Activated CD8-positive, alpha-beta memory T cell treated with anti-CD3 and anti-CD28 coated beads, Interleukin-2, amount 50 U/mL, for 1 hour (primary cell): ENCODE measurements around the gene FES.
"Not testable (repeated sequence)": the region's sequence is repeated elsewhere in the genome, so short reads cannot be mapped to it uniquely, and the experiment has no call there.

Source experiments
- DNase-seq: peaks from one replicate; pipeline ENCODE4 v3.0.0-alpha.2; 2020; ENCODE audit errors: extremely low read depth

FES gene

DNA sequence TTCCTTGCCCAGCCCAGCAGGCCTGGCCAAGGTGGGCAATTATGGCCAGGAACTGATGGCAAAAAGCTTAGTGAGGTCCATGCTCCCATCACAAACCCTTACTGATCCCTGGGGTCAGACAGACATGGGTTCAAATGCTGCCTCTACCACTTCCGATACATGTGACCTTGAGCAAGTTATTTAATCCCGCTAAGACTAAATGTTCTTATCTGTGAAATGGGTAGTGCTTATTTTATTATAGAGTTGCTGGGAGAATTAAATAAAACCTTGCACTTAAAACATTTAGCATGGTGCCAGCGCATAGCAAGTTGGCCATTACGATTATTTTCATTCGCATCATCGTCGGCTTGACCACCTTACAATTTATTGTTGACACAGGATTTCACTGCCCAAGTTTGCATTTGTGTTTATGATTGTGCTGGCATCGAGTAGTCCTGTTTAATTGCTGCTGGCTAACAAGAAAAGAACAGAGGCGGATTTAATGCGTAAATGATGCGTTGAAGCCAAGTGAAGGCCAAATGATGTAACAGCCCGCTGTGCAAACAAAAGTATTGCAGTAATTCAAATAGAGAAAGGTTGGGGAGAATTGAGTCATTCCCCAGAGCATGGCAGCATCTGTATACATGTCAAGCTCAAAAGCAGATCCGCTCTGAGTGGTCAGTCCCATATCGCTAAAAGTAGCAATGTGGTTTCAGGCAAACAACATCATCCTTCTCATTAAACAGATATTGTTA is 23.2 kb upstream of the FES start:
- no peak for DNase-seq

- no peak for DNase-seq
Observed at GRCh38 chr15:90862487-90862886, 21.8 kb upstream of the FES start.

DNA sequence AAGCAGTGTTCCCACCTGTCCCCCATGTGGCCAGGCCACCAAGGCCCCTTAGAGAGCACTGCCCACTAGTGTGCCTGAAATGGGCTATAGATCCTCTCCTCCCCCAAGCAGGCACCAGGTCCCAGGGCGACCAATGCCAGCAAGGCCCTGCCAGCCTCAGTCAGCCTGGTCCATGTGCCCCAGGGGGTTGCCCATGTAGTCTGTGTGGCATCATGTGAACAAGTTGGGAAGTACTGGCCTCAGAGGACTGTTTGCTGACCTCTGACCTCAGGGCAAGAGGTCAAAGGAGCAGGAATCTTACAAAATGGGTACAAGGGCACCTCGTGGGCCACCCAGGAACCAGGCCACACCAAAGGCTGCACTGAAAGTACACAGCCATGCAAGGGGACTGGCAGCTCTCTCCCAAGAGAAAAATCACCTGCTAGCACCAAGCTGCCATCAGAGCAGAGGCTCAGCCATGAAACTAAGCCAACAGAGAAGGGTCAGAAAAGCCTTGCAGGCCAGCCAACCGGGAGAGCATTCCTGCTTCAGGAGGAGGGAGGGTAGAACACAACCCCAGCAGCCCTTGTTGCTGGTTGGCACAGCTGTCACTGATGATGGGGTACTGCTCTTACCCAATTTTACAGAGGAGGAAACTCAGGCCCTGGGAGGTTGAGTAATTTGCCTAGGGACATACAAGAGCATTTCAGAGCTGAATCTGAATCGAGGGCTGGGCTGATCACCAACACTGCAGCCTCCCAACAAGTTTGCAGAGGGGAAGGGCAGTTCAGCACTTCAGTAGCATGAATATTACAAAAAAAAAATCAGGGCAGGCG is 21.1 kb upstream of the FES start:
- DNase-seq, result no peak

DNA sequence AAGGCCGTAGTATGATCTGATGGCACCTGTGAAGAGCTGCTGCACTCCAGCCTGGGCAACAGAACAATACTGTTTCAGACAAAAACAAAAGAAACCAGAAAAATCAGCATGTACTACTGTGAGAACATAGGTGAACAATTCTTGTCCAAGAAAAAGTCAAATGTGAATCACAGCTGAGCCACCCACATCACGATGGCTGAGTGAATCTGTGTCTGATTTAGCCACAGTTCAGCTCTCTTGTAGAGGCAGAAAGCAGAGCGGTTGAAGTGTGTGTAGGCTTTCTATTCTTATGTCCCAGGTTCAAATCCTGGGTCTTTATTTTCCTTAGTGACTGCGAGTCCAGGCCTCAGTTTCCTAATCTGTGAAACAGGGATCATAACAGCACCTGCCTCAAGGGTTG is 20.3 kb upstream of the FES start:
- no peak for DNase-seq

DNA sequence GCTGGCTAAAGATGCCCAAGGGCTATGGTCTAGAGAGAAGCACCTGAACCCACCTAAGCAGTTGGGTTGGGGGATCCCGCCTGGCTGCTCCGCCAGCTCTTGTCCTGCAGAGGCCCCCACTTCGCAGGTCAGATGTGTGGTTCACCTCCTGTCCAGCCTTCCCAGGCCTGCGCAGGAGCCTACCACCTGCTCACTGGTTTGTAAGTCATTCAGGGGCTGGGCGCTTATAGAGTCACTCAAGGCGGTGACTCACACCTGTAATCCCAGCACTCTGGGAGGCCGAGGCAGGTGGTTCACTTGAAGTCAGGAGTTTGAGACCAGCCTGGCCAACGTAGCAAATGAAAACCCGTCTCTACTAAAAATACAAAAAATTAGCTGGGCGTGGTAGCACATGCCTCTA is 19.8 kb upstream of the FES start:
- DNase-seq, result no peak

- DNase-seq, result no peak
Observed at GRCh38 chr15:90865702-90866101, 18.6 kb upstream of the FES start.

DNA sequence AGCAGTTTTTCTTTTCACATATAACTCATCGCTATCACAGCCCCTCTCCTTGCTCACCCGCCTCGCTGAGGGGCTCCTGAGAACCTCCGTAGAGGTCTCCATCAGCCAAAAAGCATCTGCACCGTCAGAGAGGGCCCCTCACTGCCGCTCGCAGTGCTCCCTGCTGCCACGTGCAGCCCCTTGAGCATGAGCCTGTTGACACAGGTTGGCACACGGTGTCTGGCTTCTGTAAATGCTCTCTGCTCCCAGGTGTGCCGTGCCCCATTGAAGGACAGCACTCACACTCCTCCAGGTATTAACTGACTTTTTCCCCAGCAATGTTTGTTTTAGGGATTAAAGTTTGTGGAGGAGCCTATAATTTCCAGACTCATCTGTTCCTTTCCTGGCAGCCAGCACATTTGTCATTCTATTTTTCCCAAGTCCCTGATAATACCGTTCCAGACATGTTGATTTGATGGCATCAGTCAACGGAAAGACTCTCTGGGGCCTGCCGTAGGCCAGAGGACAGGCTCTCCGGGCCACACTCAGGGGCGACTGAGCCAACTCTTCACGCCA is 18.1 kb upstream of the FES start:
- DNase-seq, result no peak

- no peak for DNase-seq
Observed at GRCh38 chr15:90866800-90867199, 17.5 kb upstream of the FES start.

GRCh38 chr15:90868261-90868689 is 16.0 kb upstream of the FES start, which contains the start of gene FURIN:
FURIN (plus strand) TSS chr15:90868588; CDS start chr15:90875741, 7,153 bp downstream.
- no peak for DNase-seq

DNA sequence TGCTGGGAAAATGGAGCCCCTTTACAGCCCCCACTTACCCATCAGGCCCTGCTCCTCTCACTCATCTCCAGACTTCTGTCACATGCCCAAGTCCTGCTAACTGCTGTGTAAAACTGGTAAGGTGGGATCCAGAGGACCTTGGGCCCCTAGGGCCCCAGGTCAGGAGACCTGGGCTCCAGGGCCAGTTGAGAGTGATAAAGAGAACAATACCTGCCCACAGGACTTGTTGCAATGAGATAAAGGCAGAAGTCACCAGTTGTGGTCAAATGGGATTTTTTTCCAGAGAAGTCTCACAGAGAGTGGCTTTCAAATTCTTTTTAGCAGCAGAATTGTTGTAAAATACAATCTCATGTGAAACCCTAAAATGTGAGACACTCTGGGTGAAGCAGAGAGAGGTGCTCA is 15.2 kb upstream of the FES start:
- DNase-seq, result no peak

DNA sequence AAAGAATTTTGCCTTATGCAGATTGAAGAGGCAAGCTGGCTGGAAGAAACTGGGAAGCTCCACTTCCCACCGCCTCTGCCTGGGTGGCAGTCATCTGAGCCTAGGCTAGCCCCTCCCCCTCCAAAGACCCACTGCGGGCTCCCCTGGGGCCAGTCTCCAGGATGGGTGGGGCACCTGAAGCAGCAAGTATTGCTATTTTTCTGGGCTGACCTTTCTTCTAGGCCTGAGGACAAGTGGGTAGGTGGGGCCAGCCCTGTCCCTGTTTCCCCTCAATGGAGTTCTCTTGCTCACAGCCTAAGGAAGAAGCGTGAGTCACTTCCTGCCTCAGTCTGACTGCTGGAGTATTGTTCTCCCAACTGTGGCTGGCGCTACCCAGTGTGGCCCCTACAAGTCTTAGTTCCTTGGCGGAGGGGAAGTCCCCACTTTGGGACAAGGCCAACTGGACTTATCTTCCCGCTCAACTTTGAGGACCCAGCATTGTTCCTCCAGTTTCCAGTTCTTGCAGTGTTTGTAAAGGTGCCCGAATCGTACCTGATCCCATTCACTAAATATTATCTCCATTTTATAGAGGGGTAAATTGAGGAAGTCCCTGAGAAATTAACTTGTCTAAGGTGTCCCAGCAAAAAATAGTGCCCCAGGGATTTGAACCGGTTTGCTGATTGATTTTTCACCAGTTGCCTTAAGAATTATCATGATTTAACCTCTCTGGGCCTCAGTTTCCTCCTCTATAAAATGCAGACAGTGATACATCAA is 14.5 kb upstream of the FES start:
- DNase-seq, result no peak

- DNase-seq, result no peak
Observed at GRCh38 chr15:90870354-90871138, 13.8 kb upstream of the FES start.

GRCh38 chr15:90871139-90871715 is 13.1 kb upstream of the FES start:
- DNase-seq, result no peak

DNA sequence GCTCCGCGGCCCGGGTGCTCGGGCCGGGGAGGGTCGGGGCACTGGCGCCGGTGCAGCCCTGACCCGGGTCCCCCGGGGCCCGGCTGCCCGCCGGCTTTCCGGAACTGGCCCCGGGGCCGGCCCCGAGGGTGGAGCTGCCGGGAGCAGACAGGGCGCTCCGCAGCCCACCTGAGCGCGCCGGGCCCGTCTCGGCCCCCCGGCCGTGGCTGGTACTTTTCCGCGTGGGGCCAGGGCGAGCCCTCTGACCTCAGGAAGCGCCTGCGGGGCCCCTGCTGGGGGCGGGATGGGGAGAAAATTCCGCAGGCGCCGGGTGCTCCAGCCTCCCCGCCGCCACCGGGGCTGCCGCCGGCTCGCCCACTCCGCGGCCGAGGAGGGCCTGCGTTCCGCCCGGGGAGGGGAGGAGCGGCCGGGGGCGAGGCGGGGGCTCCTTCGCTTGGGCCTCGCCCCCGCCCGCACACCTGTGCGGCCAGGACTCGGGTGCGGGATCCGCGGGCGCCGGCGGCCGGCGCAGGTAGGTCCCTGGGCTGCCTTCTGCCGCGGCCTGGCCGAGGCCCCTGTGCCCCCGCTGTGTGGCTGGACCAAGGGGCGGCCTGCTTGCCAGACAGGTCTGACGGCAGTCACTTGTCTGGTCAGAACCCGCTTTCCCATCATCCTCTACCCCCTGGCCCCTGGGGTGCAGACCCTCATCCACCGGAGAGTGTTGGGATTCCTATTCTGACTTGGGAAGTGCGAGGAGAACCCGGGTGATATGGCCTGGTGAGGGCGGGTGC is 12.4 kb upstream of the FES start:
- DNase-seq, result no peak

- no peak for DNase-seq
Observed at GRCh38 chr15:90872486-90873184, 11.7 kb upstream of the FES start.

- DNase-seq, result no peak
Observed at GRCh38 chr15:90873488-90873997, 10.8 kb upstream of the FES start.

DNA sequence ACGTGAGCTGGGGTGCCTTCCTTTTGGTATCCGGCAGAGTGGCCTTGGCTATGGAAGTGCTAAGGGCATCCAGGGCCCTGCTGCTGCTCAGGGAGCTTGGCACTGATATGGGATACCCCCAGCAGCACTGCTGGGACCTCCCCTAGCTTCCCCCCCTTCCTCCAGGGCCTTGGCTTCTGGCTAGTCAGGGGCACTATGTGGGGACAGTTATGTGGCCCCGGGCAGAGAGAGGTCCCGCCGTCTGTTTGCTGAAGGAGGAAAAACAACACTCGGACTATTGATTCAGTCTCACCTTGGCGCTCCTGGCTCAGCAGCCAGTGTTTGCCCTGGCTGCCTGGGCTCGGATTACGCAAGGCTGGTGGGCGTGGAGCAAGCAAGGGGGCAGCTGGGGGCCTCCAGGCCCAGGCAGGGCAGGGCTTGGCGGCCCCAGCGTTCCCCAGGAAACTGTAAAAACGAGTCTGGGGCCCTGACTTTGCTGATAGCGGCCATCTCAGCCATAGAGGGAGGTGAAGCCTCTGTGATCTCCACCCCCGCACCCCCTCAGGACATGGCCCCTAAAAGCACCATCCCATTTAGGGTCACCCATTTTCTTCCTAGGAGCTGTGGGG is 10.2 kb upstream of the FES start:
- DNase-seq, result no peak

DNA sequence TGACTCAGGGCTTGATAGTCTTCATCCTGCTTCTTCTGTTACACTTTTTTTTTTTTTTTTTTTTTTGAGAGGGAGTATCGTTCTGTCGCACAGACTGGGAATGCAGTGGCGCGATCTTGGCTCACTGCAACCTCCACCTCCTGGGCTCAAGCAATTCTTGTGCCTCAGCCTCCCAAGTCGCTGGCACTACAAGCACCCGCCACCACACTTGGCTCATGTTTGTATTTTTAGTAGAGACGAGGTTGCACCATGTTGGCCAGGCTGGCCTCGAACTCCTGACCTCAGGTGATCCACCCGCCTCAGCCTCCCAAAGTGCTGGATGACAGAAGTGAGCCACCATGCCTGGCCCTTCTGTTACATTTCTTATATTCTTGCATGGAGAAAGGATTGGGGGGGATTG is 9.3 kb upstream of the FES start:
- DNase-seq, result not testable (repeated sequence)

GRCh38 chr15:90875549-90875981 is 8.7 kb upstream of the FES start:
- no peak for DNase-seq
